AG04449 (cell line): ENCODE results near the gene SESN3.
"Not testable (repeated sequence)": the region's sequence is repeated elsewhere in the genome, so short reads cannot be mapped to it uniquely, and the experiment has no call there.

Experiments used
- CTCF ChIA-PET: fragments of 350-600 bp; formaldehyde crosslinking; extraction: SDS; loops from one replicate; lab custom pipeline; 2021; ENCODE audit warnings: antibody characterized with exemption; lab: Yijun Ruan, JAX
- POLR2A ChIA-PET: fragments of 400-600, 350-600 bp; formaldehyde crosslinking; extraction: SDS; loops from one replicate; lab custom pipeline; 2020; ENCODE audit warnings: antibody characterized with exemption, inconsistent platforms; lab: Yijun Ruan, JAX
- DNase-seq: peaks from one replicate; pipeline ENCODE4 v3.0.0-alpha.2; 2010; ENCODE audit warnings: low read depth, low spot score
- H3K4me3 ChIP-seq: 2 replicates; pipeline ENCODE4 v1.5.1; 2011; ENCODE audit warnings: low read depth, mild to moderate bottlenecking, control low read depth, low read length
- CTCF ChIP-seq: IDR thresholded peaks from one replicate; pipeline ENCODE4 v1.5.1; 2011; ENCODE audit warnings: mild to moderate bottlenecking, moderate library complexity, low read length, control low read depth, inconsistent platforms; ENCODE audit not compliant: insufficient read depth; ENCODE audit errors: missing control alignments

Gene SESN3

GRCh38 chr11:95231127-95231880, at the start of gene SESN3:
SESN3 (minus strand) TSS chr11:95231202; CDS start chr11:95230860, 342 bp downstream.
- ChIA-PET POLR2A (interaction anchor here (0.6 to 1.1 kb wide), 4 partner anchors 109 to 474 kb away, joined by 3 to 5 read pairs (median 4); no protein-coding TSS in a partner anchor), CTCF (interaction anchor here (0.7 to 4.4 kb wide), 7 partner anchors 8 to 475 kb away, joined by 3 to 31 read pairs (median 3); no protein-coding TSS in a partner anchor)
- no peak for TF ChIP-seq CTCF
- peak; percentile 97 for DNase-seq
- H3K4me3 ChIP-seq = peak within 1 kb of the TSS; percentile 66

GRCh38 chr11:95279921-95280868, 49.2 kb upstream of the SESN3 start:
- POLR2A ChIA-PET = no interaction called here

GRCh38 chr11:95277868-95278267, 46.9 kb upstream of the SESN3 start:
- CTCF ChIA-PET = no interaction called here
- no peak for TF ChIP-seq CTCF

More at GRCh38 chr11:95279921-95280868, 49.2 kb upstream of the SESN3 start:
- CTCF ChIA-PET = no interaction called here
- no peak for DNase-seq
- no peak for TF ChIP-seq CTCF
- no peak overlapping the region for H3K4me3 ChIP-seq

GRCh38 chr11:95276139-95276538, 45.1 kb upstream of the SESN3 start:
- TF ChIP-seq CTCF = no peak
- no peak overlapping the region for H3K4me3 ChIP-seq
- POLR2A ChIA-PET = no interaction called here
- DNase-seq = no peak
- CTCF ChIA-PET = no interaction called here

More at GRCh38 chr11:95277868-95278267, 46.9 kb upstream of the SESN3 start:
- DNase-seq = no peak
- H3K4me3 ChIP-seq = no peak overlapping the region
- POLR2A ChIA-PET = no interaction called here

- DNase-seq, CTCF ChIA-PET, POLR2A ChIA-PET, H3K4me3 ChIP-seq: not testable (repeated sequence)
Measured at GRCh38 chr11:95273618-95274017, 42.6 kb upstream of the SESN3 start.

- ChIA-PET CTCF (no interaction called here), POLR2A (no interaction called here)
- no peak for DNase-seq
Measured at GRCh38 chr11:95269036-95269819, 38.2 kb upstream of the SESN3 start.

More at GRCh38 chr11:95269036-95269819, 38.2 kb upstream of the SESN3 start:
- TF ChIP-seq CTCF = no peak
- H3K4me3 ChIP-seq = no peak overlapping the region
